HG02840 (cell line): ENCODE results near the gene JDP2.
"Not testable (repeated sequence)": the region's sequence is repeated elsewhere in the genome, so short reads cannot be mapped to it uniquely, and the experiment has no call there.

Source experiments
- ATAC-seq: cut with Tn5 transposase; IDR thresholded peaks from one replicate; pipeline ENCODE4 v1.9.1; 2021; ENCODE audit warnings: mild to moderate bottlenecking, moderate library complexity, moderate number of reproducible peaks; ENCODE audit not compliant: unreplicated experiment, low FRiP score

Gene JDP2, protein sequence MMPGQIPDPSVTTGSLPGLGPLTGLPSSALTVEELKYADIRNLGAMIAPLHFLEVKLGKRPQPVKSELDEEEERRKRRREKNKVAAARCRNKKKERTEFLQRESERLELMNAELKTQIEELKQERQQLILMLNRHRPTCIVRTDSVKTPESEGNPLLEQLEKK

DNA sequence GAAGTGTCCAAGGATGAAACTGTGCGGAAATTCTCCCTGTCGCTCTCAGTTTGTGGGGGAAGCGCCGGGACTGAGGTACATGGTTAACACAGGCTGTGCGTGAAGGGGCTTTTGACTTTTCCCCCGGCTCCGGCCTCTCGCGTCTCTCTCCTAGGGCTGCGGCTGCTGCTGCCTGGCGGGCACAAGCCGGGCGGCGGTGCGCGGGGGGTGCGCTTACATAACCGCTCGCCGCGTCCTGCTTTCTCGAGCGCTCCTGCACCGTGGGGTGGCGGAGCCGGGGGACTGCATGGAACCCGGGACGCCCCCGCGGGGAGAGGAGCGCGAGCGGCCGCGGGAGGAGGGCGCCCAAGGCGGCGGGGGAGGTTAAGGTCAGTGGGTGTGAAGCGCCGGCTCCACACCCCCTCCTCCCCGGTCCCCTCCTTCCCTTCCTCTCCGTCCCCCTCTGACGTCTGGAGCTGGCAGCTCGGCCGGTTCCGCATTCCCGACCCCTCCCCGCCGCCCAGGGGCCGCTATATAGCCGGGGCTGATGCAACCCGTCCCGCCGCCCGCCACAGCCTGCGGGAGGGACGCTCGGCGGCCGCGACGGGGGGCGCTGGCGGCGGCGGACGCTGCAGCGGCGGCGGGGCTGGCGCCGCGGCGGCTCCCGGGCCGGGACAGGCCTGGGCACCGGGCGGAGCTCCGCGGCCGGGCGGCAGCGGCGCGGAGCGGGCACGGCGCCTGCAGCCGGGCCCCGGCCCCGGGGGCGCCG lies at the start of gene JDP2:
Gene JDP2, plus strand, starts transcription at position 541 of the 748 bp plus-strand sequence. CDS start 9,899 bp downstream, outside the sequence.
- no peak for ATAC-seq

DNA sequence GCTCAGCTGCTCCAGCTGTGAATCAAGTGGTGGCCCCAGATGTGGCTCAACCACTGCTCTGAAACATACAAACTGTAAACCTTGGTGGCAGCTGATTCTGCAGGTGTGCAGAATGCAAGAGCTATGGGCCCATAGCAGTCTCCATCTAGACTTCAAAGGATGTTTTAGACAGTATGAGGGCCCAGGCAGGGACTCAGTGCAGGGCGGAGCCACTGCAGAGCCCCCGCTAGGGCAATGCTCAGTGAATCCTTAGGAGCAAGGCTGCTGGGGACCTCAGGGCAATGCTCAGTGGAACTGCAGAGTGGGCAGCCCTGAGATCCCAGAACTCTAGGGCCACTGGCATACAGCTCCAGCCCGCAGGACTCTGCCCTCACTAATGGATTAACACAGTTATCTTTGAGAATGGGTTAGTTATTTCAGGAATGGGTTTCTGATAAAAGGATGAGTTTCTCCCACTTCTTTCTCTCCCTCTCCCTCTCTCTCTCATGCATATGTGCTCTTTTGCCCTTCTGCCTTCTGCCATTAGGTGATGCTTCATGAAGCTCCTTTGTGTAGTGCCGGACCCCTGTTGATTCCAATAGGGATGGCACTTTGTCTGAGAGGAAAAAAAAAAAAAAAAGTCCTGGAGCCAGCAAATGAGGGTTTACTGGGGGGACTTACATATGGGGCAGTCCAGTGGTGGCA lies 48.4 kb upstream of the JDP2 start:
- ATAC-seq = no peak

DNA sequence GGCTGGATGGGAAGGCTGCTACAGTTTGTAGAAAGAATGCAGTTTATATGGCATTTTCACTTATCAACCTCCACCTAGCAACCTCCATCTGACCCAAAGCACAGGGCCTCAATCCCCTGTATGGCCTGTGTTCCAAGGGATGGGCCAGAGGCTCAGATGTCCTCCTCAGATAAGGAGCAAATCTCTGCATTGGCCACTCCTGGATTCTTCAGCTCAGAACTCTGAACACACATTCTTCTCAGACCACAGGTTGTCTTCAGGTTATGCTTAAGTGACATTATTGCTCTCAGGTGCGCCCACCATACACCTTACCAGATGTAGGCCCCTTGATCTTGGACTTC lies 47.9 kb upstream of the JDP2 start:
- ATAC-seq = no peak

DNA sequence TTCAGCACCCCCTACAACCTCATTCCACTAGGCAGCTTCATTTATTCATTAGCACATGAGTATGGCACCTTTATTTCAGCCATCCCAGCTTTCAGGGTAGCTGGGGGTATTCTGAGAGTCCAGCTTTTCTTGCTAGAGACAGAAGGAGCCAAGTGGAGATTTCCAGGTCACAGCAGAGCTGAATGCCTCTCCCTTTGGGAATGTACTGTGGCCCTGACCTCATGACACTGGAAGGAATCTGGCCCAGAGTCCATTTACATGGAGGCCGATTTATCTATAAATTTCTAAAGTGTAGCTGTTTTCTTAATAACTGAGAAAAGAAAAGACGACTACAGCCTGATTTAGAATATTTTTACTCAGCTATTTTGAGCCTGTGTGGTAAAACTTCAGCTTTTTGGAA lies 47.2 kb upstream of the JDP2 start:
- ATAC-seq = no peak

DNA sequence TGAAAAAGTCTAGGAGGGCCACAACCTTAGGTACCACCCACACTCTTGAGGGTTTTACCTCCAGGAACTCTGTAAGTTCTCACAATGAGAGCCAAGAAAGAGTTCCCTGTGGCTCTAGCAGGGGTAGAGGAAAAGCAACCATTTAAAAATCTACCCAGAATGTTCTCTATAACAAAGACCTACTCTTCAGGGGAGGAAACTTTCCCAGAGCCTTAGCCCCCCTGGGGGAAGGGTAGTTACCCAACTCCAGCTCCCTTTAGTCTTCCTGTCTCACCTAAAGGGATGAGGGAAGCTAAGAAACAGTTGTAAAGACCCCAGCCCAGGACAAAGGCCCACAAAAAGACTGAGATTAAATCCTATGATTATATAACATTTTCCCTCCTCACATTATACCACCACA lies 46.2 kb upstream of the JDP2 start:
- no peak for ATAC-seq

DNA sequence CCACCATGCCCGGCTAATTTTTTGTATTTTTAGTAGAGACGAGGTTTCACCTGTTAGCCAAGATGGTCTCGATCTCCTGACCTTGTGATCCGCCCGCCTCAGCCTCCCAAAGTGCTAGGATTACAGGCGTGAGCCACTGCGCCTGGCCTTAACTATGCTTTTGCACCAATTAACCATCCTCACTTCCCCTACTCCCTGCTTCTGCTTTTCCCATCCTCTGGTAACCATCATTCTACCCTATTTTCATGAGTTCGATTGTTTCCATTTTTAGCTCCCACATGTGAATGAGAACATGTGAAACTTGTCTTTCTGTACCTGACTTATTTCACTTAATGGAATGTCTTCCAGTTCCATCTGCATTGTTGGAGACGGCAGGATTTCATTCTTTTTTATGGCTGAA lies 44.6 kb upstream of the JDP2 start:
- ATAC-seq = not testable (repeated sequence)

DNA sequence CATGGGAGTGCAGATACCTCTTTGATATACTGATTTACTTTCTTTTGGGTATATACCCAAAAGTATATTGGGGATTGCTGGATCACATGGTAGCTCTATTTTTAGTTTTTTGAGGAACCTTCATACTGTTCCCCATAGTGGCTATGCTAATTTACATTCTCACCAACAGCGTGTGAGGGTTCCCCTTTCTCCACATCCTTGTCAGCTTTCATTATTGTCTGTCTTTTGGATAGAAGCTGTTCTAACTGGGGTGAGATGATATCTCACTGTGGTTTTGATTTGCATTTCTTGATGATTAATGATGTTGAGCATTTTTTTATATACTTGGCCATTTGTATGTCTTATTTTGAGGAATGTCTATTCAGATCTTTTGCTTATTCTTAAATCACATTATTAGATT lies 44.1 kb upstream of the JDP2 start:
- no peak for ATAC-seq

DNA sequence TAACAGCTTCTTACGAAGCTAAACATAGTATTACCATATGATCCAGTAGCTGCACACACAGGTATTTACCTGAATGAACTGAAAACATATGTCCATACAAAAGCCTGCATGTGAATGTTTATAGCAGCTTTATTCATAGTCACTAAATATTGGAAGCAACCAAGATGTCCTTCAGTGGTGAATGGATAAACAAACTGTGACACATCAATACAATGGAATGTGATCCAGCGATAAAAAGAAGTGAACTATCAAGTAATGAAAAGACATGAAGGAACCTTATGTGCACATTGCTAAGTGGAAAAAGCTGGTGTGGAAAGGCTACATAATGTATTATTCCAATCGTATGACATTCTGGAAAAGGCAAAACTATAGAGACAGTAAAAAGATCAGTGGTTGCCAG lies 38.1 kb upstream of the JDP2 start:
- no peak for ATAC-seq

DNA sequence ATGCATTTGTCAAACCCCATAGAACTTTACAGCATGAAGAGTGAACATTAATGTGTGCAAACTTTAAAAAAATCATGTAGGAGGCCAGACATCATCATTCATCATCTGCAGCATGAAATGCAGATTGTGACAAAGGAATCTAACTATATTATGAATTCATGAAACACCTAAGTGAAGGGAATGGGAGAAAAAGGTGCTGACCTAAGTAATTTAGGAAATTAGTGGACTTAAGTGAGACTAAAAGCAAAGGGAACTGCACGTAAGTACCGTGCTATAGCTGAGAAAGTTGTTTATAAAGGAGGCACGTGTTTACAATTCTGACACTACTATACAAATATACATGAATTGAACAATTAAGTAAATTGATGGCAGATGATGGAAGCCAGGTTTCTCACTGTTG lies 37.6 kb upstream of the JDP2 start:
- ATAC-seq = no peak

DNA sequence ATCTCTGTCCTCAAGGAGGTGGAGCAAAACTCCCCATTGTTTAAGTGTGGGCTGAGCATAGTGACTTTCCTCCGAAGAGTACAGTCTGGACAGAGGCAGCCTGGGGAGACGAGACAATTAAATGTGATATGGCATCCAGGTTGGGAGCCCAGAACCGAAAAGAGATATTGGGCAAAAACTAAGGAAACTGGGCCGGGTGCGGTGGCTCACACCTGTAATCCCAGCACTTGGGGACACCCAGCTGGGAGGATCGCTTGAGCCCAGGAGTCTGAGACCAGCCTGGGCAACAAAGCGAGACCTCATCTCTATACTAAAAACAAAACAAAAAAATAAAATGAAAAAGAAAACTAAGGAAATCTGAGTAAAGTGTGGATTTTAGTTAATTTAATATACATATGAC lies 35.9 kb upstream of the JDP2 start:
- no peak for ATAC-seq

DNA sequence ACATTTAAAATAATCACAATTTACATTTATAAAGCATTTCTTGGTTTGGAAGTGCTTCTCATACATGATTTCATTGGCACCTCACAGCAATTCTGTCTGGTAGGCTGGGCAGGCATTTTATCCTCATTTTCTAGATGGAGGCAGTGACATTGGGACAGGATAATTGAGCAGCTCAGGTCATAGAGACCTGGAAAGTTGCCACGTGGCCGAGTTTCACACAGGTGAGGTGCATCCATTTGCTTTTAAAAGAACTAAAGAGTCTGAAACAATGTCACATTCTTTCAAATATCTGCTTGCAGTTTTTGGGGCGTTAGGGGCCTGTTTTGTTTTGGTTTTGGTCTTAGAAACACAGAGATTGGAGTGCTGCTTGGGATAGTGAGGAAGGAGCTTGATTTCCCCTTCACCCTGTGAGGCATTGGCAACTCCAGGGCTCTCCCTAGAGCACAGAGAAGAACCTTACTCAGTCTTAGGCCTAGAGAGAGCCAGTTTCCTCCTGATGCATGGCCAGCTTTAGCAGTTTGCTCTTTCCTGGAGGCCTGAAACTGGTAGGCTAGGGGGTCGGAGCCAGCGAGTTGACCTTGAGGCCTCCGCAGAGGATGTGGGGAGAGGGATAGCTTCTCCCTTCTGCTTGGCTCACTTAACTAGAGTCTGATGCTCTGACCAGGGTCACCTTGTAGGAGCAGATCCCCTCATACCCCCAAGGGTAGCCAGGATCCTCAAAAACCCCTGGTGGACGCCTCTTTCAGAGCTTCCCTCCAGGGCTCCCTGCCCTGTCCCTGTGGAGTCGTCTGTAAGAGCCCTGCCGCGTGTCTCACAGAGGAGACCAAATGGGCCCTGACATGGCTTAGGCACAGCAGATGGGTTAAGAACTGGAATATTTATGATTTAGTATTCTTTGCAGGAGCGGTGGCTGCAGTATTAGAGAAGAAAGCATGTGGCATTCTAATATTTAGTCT lies 34.9 kb upstream of the JDP2 start:
- ATAC-seq = no peak

DNA sequence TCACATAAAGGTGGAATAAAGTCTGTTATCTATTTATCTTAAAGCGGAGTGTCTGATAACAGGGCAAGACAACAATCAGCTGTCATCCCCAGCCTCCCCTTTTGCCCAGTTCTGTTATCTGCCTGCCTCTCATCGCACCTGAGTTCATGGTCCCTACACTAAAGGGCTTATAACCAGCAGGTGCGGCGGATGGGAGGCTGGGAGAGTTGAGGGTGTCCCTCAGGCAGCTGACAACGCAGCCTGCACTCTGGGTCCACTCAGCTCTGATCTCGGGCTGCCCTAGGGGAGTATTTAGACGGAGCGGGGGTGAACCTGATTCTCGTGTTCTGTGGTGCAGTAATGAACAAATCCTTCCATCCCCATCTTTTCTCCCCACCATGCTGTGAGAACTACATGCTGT lies 34.0 kb upstream of the JDP2 start:
- ATAC-seq = no peak

DNA sequence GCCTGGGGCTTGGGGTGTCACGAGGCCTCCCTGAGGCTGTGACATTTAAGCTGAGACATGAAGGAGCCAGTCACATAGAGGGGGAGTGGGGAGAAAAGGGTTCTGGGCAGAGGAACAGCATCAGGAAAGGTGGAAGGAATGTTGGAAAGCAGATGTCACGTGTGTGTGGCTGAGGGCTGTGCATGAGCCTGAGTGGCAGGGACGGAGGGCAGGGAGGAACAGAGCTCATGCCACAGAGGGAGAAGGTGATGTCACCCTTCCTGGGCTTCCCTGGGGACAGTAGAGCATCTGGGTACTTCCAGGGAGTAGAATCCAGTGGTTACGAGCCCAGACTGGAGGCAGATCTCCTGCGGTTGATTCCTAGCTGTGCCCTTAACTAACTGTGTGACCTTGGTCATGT lies 32.0 kb upstream of the JDP2 start:
- ATAC-seq = no peak

DNA sequence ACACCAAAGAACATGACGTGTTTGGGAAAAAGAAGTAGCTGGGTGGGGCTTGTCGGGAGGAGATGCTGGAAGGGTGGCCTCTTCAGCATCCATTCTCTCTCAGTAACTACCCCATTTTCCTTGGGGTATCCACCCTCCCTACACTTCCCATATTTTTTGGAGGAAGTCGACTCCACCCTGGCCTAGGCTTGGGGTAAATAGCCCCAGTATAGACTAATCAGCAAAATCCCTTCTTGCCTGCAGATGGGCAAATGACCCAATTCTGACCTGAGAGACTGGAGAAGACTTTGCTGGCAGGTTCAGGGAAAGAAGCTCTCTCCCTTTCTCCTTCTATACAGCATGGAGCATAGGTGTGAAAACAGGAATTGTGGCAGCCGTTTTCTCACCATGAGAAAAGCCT lies 28.5 kb upstream of the JDP2 start:
- ATAC-seq = no peak

DNA sequence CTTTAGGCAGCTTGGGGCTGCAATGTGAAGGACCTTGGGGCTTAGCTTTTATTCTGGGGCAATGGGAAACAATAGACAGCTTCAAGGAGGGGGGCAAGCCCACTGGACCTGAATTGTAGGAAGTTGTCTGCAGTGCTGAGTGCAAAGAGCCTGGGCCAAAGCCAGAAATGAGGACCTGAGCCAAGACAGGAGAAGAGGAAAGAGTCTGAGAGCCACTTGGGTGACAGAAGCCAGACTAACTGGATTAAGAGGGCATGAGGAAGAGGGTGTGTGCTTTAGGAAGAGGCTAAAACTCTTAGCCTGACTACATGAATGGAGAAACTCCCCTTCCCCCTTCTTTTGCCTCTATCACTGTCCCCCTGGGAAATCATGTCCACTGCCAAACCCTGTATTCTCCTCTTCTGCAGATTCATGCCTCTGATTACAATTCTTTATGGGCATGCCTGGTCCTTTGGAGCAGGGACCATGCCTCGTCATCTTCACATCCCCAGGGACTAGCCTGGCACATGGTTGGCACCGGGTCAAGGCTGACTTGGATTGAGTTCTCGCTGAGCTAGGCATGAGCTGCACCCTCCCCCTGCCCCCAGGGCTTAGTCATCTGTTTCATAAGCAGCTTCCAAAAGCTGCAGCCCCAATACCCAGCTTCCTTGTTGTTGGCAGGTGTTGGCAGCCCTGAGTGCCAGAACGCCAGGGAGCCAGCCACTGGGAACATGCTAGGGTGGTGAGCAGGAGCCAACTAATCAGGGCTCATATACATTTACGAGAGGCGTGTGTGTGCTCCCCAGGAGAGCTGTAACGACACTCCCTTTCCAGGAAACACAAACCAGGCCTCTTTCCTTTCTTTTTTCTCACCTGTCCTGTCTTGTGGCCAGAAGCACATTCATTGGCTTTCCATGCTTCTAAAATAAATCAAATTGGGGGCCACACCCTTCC lies 27.7 kb upstream of the JDP2 start:
- ATAC-seq = no peak

DNA sequence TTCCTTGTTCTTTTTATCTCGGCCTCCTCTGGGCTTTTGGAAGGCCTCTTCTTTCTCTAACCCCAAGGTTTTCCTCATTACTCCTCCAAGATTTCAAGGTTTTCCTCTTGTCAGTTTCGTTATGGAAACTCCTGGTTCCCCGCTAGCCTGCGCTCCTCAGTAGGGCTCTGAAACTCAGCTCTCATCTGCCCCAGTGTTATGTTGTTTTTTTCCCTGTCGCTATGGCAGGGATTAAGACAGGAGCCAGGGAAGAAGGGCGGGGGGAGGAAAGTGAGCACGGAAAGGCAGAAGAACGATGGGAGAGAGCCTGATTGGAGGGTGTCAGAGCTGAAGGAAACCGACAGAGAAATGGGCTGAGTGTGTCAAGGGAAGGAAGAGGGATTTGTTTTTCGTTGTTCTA lies 26.5 kb upstream of the JDP2 start:
- no peak for ATAC-seq

DNA sequence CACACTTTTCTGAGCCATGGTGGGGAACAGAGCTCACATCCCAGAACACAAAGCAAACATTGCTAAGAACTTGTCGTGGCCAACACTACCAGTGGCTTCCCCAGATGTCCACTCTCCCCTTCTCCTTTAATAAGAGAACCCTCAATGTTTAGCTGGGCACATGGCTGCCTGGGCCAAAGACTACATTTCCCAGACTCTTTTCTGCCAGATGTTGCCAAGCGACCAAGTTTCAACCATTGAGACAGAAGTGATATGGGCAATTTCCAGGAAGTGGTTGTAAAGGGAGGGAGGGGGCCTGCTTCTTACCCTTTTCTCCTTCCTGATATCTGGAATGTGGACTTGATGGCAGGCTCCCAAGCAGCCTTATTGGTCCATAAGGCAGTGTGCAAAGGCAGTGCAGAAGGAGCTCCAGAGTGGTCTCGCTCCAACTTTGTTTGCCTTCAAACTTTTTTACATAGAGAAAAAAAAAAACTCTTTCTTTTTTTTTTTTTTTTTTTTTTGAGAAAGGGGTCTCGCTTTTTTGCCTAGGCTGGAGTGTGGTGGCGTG lies 24.9 kb upstream of the JDP2 start:
- ATAC-seq = no peak

DNA sequence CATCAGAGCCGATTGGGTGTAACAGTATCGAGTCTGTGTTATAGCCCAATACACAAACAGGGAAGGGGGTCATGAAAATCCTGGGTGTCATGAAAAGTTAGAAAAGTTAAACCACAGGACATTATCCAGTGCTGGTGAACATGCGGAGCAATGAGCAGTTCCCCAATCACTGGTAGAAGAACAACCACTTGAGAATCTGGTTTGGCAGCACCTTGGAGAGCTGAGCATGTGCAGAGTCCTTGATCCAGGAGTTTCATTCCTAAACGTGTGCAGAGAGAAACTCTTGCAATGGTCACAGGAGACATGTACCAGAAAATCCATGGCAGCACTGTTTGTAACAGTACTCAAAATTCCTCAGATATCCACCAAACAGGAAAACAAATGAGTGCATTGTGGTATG lies 23.0 kb upstream of the JDP2 start:
- ATAC-seq = no peak

DNA sequence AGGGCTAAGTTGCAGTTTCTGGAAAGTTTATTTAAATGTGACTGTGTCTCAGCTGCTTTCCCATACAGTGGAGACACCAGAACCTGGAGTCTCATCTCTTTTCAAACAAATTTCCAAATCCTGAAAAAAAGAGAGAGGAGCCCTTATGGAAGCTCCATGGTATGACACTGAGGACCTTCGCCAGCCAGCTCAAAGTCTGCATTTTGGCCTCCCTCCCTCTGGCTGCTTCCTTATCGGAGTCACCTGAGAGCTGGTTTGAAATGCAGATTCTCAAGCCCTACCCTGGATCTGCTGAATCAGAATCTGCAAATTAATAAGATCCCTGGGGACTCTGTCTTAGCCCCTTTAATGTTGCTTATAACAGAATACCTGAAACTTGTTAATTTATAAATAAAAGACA lies 21.7 kb upstream of the JDP2 start:
- no peak for ATAC-seq

DNA sequence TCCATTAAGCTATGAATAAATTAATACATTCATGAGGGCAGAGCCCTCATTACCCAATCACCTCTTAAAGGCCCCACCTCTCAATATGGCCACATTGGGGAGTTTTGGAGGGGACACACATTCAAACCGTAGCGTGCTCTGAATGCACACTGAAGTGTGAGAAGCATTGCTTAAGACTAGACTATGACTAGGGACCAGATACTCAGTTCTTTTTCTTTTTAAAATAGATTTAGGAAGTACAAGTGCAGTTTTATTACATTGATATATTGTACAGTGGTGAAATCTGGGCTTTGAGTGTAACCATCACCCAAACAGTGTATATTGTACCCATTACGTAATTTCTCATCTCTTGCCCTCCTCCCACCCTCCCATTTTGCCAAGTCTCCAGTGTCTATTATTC lies 21.0 kb upstream of the JDP2 start:
- ATAC-seq = no peak
